CD14-positive monocyte (primary cell): ENCODE data around the gene TUBGCP5. TPM values are rescaled to one million over a fixed set of nuclear protein-coding genes. Genes with fewer than 3 reads are reported as not detected.
"Not testable (repeated sequence)": the region's sequence is repeated elsewhere in the genome, so short reads cannot be mapped to it uniquely, and the experiment has no call there.

ENCODE experiments used
- DNase-seq, 3 donors: peaks; one replicate each; pipeline ENCODE4 v3.0.0-alpha.2; 2011 to 2022
- H2AFZ ChIP-seq: 2 replicates; pipeline ENCODE4 v1.6.0; 2012; ENCODE audit warnings: mild to moderate bottlenecking, low read depth, low read length, inconsistent platforms; ENCODE audit not compliant: insufficient read depth, poor library complexity, severe bottlenecking
- H3K27ac ChIP-seq, 2 donors: 1 replicate in 1 of 2; 2 replicates in 1 of 2; pipeline ENCODE4 v1.5.1; 2012 to 2013; ENCODE audit warnings: low read length in 2 of 2, control low read depth in 1 of 2, inconsistent platforms in 1 of 2, low read depth in 1 of 2, mild to moderate bottlenecking in 1 of 2
- H3K27me3 ChIP-seq, 2 donors: one replicate each; pipeline versions ENCODE4 v1.6.0 to v1.6.1; 2011 to 2013; ENCODE audit warnings: low read length in 2 of 2; ENCODE audit not compliant: control insufficient read depth in 2 of 2, insufficient read depth in 2 of 2
- H3K36me3 ChIP-seq, 2 donors: replicated peaks in 1 of 2; 1 replicate in 1 of 2; 2 replicates in 1 of 2; pipeline versions ENCODE4 v1.5.1 to v1.6.1; 2012 to 2013; ENCODE audit warnings: low read length in 2 of 2, control low read depth in 1 of 2, inconsistent platforms in 1 of 2, mild to moderate bottlenecking in 1 of 2; ENCODE audit not compliant: insufficient read depth in 2 of 2, control insufficient read depth in 1 of 2
- H3K4me1 ChIP-seq, 2 donors: 1 replicate in 1 of 2; 2 replicates in 1 of 2; pipeline versions ENCODE4 v1.5.1 to v1.6.1; 2012 to 2013; ENCODE audit warnings: low read length in 2 of 2, control low read depth in 1 of 2, inconsistent platforms in 1 of 2, mild to moderate bottlenecking in 1 of 2, moderate library complexity in 1 of 2; ENCODE audit not compliant: insufficient read depth in 2 of 2, control insufficient read depth in 1 of 2
- H3K4me2 ChIP-seq: replicated peaks from 2 replicates; pipeline ENCODE3; 2012; ENCODE audit warnings: low read length, moderate library complexity, mild to moderate bottlenecking; ENCODE audit not compliant: poor library complexity, severe bottlenecking; ENCODE audit errors: extremely low read depth
- H3K4me3 ChIP-seq, 3 experiments: fragments of 200-600 bp in 1 of 3; sonication (generic) in 1 of 3; replicated peaks in 1 of 3; 1 replicate in 2 of 3; 2 replicates in 1 of 3; pipeline ENCODE4 v1.5.1; 2011 to 2013; ENCODE audit warnings: low read length in 3 of 3, mild to moderate bottlenecking in 3 of 3, control low read depth in 2 of 3, low read depth in 2 of 3, inconsistent platforms in 1 of 3, moderate library complexity in 1 of 3
- H3K79me2 ChIP-seq: 2 replicates; pipeline ENCODE4 v1.6.0; 2012; ENCODE audit warnings: mild to moderate bottlenecking, control low read depth, inconsistent platforms, low read length, moderate library complexity; ENCODE audit not compliant: insufficient read depth
- H3K9ac ChIP-seq: 2 replicates; pipeline ENCODE4 v1.6.0; 2017; ENCODE audit warnings: low read length, mild to moderate bottlenecking; ENCODE audit not compliant: insufficient read depth, poor library complexity, severe bottlenecking
- H3K9me3 ChIP-seq, 2 donors: replicated peaks in 1 of 2; 1 replicate in 1 of 2; 2 replicates in 1 of 2; pipeline versions ENCODE4 v1.5.1 to v1.6.1; 2012 to 2013; ENCODE audit warnings: low read length in 2 of 2, control low read depth in 1 of 2; ENCODE audit not compliant: control insufficient read depth in 1 of 2, insufficient read depth in 1 of 2
- H4K20me1 ChIP-seq: 2 replicates; pipeline ENCODE4 v1.6.0; 2012; ENCODE audit warnings: mild to moderate bottlenecking, low read length, control low read depth, moderate library complexity; ENCODE audit not compliant: insufficient read depth
- H3K27ac Mint-ChIP-seq, 7 donors: one replicate each; pipeline ENCODE4 v1.8.0; 2020; ENCODE audit warnings: mild to moderate bottlenecking in 7 of 7, mixed read lengths in 7 of 7, moderate library complexity in 6 of 7, inconsistent platforms in 2 of 7
- H3K27me3 Mint-ChIP-seq, 3 donors: one replicate each; pipeline ENCODE4 v1.8.0; 2021 to 2022; ENCODE audit warnings: low read depth in 3 of 3, mild to moderate bottlenecking in 3 of 3, mixed read lengths in 3 of 3, moderate library complexity in 3 of 3, inconsistent platforms in 1 of 3
- H3K36me3 Mint-ChIP-seq, 2 donors: one replicate each; pipeline ENCODE4 v1.8.0; 2020; ENCODE audit warnings: mixed read lengths in 2 of 2, inconsistent platforms in 1 of 2, mild to moderate bottlenecking in 1 of 2
- H3K4me1 Mint-ChIP-seq: one replicate; pipeline ENCODE4 v1.8.0; 2020; ENCODE audit warnings: mild to moderate bottlenecking, mixed read lengths
- H3K4me3 Mint-ChIP-seq, 2 donors: one replicate each; pipeline ENCODE4 v1.8.0; 2020; ENCODE audit warnings: mild to moderate bottlenecking in 2 of 2, mixed read lengths in 2 of 2, moderate library complexity in 1 of 2
- H3K9me3 Mint-ChIP-seq, 7 donors: one replicate each; pipeline ENCODE4 v1.8.0; 2020 to 2022; ENCODE audit warnings: mixed read lengths in 7 of 7, mild to moderate bottlenecking in 6 of 7, moderate library complexity in 6 of 7, inconsistent platforms in 2 of 7
- WGBS: methylation state at CpG from one replicate; pipeline ENCODE4 v1.1.5; 2013; ENCODE audit warnings: missing lambda C conversion rate; ENCODE audit not compliant: insufficient coverage; 5-methylcytosine and 5-hydroxymethylcytosine counted together
- intact Hi-C, 2 donors: fragments of 100-400 bp; cut with micrococcal nuclease; formaldehyde crosslinking; loops; one replicate each; pipeline versions ENCODE4 v1.15.0 to v1.15.1; 2023
- polyA minus RNA-seq: library from RNA; depleted of rRNA, polyadenylated mRNA; stranded (reverse); fragments of >200 nt; gene quantifications from 2 replicates; pipeline ENCODE4 v1.2.3, GENCODE V29; 2012
- polyA plus RNA-seq, 3 donors: library from polyadenylated mRNA; depleted of rRNA in 1 of 3; unstranded in 2 of 3; stranded (reverse) in 1 of 3; fragments of 300-500 nt in 2 of 3; fragments of >200 nt in 1 of 3; fragmentation: Illumina TruSeq in 2 of 3; gene quantifications; 1 replicate in 2 of 3; 2 replicates in 1 of 3; pipeline ENCODE4 v1.2.3, GENCODE V29; 2012 to 2021
- total RNA-seq, 12 experiments: library from RNA in 1 of 12; stranded (reverse) in 1 of 12; fragments of 120-200 nt in 1 of 12; gene quantifications; one replicate each; pipeline ENCODE4 v1.2.4 and lab custom pipeline; 2013 to 2026; ENCODE audit warnings: mixed read lengths in 6 of 12, inconsistent platforms in 1 of 12
- TF ChIP-seq, protein P1 (sequence below): fragments of 200-600 bp; IDR thresholded peaks from one replicate; pipeline ENCODE4 v1.8.0; 2022; ENCODE audit warnings: antibody characterized with exemption, mild to moderate bottlenecking

The TUBGCP5 gene
- 10.0 TPM for total RNA-seq (2013)
- polyA plus RNA-seq (1 to 10 TPM; 1.4 to 5.8 (median 1.8) TPM), polyA minus RNA-seq (2.8 and 4.4 TPM in 2 replicates), total RNA-seq (lab: John Stamatoyannopoulos, UW) (2.4 to 12.2 (median 5.8) reads per million in 11 experiments)

- peak within 1 kb of the TSS; percentile 91 for H2AFZ ChIP-seq
- H3K36me3 Mint-ChIP-seq, result peaks cover 3 to 10% of the 10 kb centered on the region in 2 donors
- peak within 1 kb of the TSS; percentile 79 for H3K9ac ChIP-seq
- TF ChIP-seq, protein P1, sequence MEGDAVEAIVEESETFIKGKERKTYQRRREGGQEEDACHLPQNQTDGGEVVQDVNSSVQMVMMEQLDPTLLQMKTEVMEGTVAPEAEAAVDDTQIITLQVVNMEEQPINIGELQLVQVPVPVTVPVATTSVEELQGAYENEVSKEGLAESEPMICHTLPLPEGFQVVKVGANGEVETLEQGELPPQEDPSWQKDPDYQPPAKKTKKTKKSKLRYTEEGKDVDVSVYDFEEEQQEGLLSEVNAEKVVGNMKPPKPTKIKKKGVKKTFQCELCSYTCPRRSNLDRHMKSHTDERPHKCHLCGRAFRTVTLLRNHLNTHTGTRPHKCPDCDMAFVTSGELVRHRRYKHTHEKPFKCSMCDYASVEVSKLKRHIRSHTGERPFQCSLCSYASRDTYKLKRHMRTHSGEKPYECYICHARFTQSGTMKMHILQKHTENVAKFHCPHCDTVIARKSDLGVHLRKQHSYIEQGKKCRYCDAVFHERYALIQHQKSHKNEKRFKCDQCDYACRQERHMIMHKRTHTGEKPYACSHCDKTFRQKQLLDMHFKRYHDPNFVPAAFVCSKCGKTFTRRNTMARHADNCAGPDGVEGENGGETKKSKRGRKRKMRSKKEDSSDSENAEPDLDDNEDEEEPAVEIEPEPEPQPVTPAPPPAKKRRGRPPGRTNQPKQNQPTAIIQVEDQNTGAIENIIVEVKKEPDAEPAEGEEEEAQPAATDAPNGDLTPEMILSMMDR, result no peak
- H3K9me3 ChIP-seq, result no peaks in the 10 kb centered on the region
- intact Hi-C loops, result loop anchor here (5.0 to 10.0 kb wide), 3 partner anchors 62 to 202 kb away; partner anchors contain the start of gene NIPA2 (in 1 of the 2)
- H3K36me3 ChIP-seq, result peaks cover 5 to 10% of the 10 kb centered on the region in 2 donors
- H3K27ac ChIP-seq, result peak within 1 kb of the TSS; percentile 51 to 65
- H3K4me2 ChIP-seq, result peak within 1 kb of the TSS; percentile 94
- peaks cover 0 to 4% (median 0%) of the 10 kb centered on the region in 7 donors for H3K9me3 Mint-ChIP-seq
- H3K27ac Mint-ChIP-seq, result peak within 1 kb of the TSS; percentile 55 to 89 (median 79)
- DNase-seq, result peak; percentile 94 to 96 (median 95)
- H4K20me1 ChIP-seq, result no peaks in the 10 kb centered on the region
- peak within 1 kb of the TSS; percentile 46 to 83 (median 69) for H3K4me3 ChIP-seq
- H3K4me1 Mint-ChIP-seq, result peaks cover 14% of the 10 kb centered on the region
- H3K79me2 ChIP-seq, result no peaks in the 10 kb centered on the region
- no peaks in the 10 kb centered on the region for H3K27me3 ChIP-seq
- H3K4me1 ChIP-seq, result peaks cover 10 to 17% of the 10 kb centered on the region in 2 donors
- H3K4me3 Mint-ChIP-seq, result peak within 1 kb of the TSS; percentile 86 to 91
- under 1% methylated on average over 92 of the region's 92 CpGs for WGBS
- no peaks in the 10 kb centered on the region for H3K27me3 Mint-ChIP-seq
Observed at GRCh38 chr15:23039143-23039916, at the start of gene TUBGCP5. TSS of gene TUBGCP5 (minus strand) at chr15:23039569. CDS start at chr15:23039543, 26 bp downstream.

DNA sequence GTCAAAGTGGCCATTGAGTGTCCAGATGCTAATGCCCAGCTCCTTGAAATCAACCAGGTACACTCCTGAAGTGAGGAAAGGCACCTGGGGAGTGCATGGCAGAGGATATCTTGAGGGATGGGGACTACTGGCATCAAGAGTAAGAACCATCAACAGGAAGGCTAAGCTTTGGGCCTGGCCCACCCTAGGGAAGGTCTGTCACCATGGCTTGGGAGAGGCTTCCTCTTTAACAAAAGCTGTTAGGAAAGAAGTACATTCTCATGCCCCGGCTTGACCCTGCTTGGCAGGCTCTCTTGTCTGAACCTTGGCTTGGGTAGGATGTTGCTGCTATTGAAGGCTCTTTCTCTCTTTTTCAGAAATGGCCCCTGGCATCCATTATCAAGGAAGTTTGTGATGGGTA, 43.7 kb upstream of the TUBGCP5 start:
- no peak overlapping the region for H3K4me3 Mint-ChIP-seq
- Histone ChIP-seq H3K79me2 (no peaks in the 10 kb centered on the region), H3K4me1 (peaks cover 10 to 13% of the 10 kb centered on the region in 2 donors), H3K9me3 (no peaks in the 10 kb centered on the region), H3K27ac (no peak overlapping the region), H3K36me3 (no peaks in the 10 kb centered on the region), H4K20me1 (no peaks in the 10 kb centered on the region), H3K27me3 (no peaks in the 10 kb centered on the region), H2AFZ (no peak overlapping the region), H3K4me3 (no peak overlapping the region), H3K9ac (no peak overlapping the region), H3K4me2 (no peak overlapping the region)
- no CpG with 5 or more reads among the region's 1 CpG for WGBS
- H3K27me3 Mint-ChIP-seq, result peaks cover 2 to 7% (median 2%) of the 10 kb centered on the region in 3 donors
- H3K4me1 Mint-ChIP-seq, result peaks cover 11% of the 10 kb centered on the region
- peaks cover 0 to 2% (median 0%) of the 10 kb centered on the region in 7 donors for H3K9me3 Mint-ChIP-seq
- intact Hi-C loops, result no loop called here
- no peaks in the 10 kb centered on the region for H3K36me3 Mint-ChIP-seq
- DNase-seq, result no peak
- TF ChIP-seq, protein P1, result no peak
- H3K27ac Mint-ChIP-seq, result no peak overlapping the region

DNA sequence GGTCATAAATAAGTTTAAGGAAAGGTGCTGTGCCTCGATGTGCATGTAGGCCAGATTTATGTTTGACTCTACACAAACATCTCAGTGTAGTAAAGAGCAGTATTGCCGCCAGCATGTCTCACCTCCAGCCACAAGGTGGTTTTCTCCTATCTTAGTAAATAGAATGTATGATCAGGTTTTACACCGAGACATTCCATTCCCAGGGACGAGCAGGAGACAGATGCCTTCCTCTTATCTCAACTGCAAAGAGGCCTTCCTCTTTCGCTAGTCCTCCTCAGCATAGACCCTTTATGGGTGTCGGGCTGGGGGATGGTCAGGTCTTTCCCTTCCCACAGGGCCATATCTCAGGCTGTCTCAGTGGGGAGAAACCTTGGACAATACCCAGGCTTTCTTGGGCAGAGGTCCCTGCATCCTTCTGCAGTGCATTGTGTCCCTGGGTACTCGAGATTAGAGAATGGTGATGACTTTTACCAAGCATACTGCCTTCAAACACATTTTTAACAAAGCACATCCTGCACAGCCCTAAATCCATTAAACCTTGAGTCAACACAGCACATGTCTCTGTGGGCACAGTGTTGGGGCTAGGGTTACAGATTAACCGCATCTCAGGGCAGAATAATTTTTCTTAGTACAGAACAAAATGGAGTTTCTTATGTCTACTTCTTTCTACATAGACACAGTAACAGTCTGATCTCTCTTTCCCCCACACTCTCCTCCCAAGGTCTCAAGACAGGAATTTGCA, 42.8 kb upstream of the TUBGCP5 start:
- H3K9ac ChIP-seq, H3K4me3 ChIP-seq, H3K27me3 ChIP-seq, H3K4me2 ChIP-seq, H3K9me3 Mint-ChIP-seq, H3K36me3 Mint-ChIP-seq, H3K27ac ChIP-seq, DNase-seq, intact Hi-C loops, H3K4me3 Mint-ChIP-seq, H3K27me3 Mint-ChIP-seq, H4K20me1 ChIP-seq, H2AFZ ChIP-seq, H3K79me2 ChIP-seq, H3K36me3 ChIP-seq, H3K9me3 ChIP-seq: not testable (repeated sequence)
- Mint-ChIP-seq H3K27ac (peak overlapping the region in 1 of 7 donors; percentile 2), H3K4me1 (peaks cover 14% of the 10 kb centered on the region)
- no CpG with 5 or more reads among the region's 8 CpGs for WGBS
- peaks cover 10 to 13% of the 10 kb centered on the region in 2 donors for H3K4me1 ChIP-seq
